Stimulated activated CD4-positive, alpha-beta T cell treated with anti-CD3 and anti-CD28 coated beads, Interleukin-12 subunit alpha, Interleukin-12 subunit beta, amount 100 ng/mL, for 48 hours (primary cell): ENCODE data around the gene STAM.

Source experiments
- DNase-seq, 3 donors: peaks; one replicate each; pipeline ENCODE4 v3.0.0-alpha.2; 2020; ENCODE audit warnings: low read depth in 2 of 3, low spot score in 1 of 3

Gene STAM

DNA sequence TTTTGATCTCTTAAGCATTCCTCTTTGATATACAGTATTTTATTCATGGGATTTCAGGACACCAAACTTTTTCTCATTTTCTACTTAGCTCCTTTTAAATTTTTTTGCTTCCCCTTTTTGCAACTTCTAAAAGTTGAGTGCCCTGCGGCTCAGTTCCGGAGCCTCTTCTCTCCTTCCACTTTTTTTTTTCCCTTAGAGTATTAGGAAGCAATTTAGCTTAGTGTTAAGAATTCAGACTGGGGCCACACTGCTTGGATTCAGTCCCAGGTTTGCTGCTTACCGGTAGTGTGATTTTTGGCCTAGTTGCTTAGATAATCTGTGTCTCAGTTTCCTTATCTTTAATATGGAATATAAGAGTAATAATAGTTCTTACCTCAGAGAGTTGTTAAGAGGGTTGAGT is 3.4 kb downstream of the STAM start:
- no peak for DNase-seq

DNA sequence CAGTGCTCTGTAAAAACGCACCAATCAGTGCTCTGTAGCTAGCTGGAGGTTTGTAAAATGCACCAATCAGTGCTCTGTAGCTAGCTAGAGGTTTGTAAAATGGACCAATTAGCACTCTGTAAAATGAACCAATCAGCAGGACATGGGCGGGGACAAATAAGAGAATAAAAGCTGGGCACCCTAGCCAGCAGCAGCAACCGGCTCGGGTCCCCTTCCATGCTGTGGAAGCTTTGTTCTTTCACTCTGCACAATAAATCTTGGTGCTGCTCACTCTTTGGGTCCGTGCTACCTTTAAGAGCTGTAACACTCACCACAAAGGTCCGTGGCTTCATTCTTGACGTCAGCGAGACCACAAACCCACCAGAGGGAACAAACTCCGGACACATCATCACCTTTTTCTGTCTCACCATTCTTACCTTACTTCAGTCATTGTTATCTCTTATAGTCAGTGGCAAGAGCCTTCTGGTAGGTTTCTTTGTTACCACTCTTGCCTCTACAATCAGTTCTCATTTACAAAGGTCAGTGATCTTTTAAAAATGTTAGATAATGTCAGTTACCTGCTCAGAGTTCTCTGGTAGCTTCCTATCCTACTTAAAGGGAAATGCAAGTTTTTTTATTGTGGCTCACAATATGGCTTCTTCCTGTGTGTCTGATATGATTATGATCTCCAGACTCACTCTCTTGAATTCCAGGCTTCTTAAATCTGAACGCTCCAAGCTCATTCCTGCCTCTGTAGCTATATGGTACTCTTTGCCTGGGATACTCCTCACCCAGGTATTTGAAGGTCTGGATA is 4.5 kb downstream of the STAM start:
- DNase-seq = peak; percentile 27 to 43 (median 31)

GRCh38 chr10:17649052-17649451 is 5.1 kb downstream of the STAM start:
- no peak for DNase-seq

GRCh38 chr10:17649836-17650235 is 5.9 kb downstream of the STAM start:
- no peak for DNase-seq

- no peak for DNase-seq
Measured at GRCh38 chr10:17650416-17650815, 6.5 kb downstream of the STAM start.

- no peak for DNase-seq
Measured at GRCh38 chr10:17651896-17652295, 7.9 kb downstream of the STAM start.

GRCh38 chr10:17652585-17652984 is 8.6 kb downstream of the STAM start:
- DNase-seq = no peak

DNA sequence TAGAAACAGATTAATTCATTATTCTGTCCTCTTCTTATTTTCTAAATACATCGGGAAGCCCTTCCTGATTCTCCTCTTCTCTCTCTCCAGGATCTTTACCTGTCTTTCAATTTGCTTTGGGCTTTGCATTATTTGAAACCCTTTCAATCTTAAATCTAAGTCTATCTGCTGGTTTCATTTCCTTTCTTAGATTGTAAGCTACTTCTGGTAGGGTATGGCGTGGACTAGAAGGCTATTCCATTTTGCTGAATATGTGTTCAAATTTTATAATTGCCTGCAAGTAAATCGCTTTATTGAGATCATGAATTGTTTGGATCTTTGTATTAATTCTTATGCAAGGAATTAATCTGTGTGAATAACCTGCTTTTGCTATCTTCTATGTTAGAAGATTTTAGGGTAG is 11.1 kb downstream of the STAM start:
- no peak for DNase-seq

DNA sequence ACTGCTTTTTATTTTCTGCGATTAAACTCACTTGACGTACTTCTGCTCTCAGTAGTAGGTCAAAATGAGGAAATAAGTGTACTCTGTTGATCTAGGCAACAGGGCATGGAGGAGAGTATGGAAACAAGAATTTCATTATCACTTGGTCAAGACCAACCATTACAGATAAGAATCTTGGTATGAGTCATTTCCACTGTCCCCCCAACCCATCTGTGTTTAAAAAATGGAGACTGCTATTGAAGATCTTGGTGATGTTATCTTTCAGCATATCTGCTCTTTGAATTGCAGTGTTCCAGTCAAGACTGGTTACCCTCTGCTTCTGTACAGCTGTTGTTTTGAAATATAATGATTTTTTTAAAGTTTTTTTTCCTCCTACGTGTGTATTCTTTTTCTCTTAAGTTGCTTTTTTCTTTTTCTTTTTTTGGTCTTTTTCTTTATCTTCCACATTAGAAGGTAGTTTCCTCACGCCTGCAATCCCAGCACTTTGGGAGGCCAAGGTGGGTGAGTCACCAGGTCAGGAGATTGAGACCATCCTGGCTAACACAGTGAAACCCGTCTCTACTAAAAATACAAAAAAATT is 11.7 kb downstream of the STAM start:
- DNase-seq = no peak

DNA sequence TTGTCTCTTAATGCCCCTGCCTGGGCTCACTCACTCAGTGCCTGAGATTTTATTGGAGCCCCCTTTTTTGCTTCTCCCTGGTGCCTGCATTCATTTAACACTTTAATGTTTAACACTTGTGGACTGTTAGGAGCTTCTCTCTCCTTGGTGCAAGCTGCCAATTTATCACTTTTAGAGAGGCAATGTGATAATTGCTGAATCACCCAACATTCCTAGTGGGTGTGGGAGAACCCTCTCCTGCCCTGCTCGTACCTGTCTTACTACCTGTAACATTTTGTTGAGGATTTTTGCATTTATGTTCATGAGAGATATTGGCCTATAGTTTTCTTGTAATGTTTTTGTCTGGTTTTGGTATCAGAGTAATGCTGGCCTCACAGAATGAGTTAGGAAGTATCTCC is 13.2 kb downstream of the STAM start:
- no peak for DNase-seq

GRCh38 chr10:17659365-17659764 is 15.4 kb downstream of the STAM start:
- no peak for DNase-seq

DNA sequence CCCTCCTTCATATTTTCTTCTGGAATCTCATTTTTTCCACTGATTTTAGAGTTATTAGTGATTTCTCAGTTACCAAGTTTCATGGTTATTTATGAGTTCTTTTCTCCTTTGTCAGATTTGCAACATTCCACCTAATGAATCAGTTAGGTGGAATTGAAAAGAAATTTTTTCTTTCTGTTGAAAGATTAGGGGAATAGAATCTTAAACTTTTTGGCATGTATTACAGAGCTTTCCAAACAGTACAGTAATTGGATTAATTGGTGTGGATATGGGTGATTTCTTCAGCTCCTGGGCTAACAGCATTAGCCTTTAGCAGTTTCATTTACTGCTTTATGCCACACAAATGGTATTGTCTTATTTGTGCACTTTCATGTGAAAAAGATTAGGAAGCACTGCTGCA is 17.0 kb downstream of the STAM start:
- DNase-seq = no peak

DNA sequence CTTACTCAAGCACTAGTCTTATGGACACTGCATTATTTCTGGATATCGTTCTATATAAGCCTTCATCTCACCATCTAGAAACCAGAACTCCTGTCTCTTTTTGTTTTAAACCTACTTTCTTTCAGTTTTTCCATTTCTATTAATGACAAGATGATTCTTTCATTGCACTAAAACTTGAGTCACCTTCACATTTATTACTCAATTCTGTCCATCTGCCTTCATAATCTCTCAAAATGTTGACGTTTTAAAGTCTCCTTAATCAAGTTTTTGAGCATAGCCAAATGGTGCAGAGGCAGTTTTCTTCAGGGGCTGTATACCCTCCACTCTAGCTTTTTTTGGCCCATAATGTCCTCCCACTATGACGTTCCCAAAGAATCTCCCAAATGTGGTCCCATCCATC is 17.6 kb downstream of the STAM start:
- no peak for DNase-seq

DNA sequence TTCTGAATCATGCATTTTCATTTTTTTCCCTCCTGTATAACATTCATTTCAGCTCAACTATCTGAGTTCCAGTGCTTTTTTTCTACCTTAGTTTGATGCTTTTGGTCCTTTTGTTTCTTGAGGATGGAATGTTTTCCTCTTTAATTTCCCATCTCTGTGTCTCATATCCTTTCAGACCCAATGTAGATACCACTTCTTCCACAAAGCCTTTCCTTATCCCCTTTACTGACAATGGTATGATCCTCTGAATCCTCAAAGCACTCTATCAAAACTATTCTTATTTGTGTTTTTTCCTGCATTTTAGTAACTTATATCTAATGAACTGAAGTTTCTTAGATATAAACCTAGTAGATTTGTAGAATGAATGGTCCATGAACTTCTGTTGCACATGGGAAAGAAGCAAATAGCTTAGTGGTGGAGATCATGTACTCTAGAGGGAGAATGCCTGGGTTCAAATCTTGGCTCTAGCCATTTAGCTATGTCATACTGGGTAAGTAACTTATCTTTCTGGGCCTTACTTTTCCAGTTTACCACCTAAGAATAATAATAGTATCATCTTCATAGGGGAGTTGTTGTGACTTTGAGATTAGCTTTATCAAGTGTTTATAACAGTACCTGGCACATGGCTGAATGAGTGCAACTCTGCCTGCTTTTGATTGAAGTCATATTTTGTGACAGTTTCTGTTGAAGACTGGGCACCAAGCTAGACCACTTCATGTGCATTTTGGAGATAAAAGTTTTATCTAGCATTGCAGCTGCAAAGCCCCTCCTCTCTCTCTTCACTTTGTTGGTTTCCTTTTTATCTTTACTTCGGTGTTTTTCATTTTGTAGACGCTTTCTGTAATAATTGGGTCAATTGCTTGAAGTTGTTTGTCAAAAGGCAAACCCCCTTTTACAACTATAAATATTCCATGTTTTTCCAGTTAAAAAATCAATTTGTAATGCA is 18.5 kb downstream of the STAM start:
- no peak for DNase-seq

GRCh38 chr10:17663450-17663849 is 19.5 kb downstream of the STAM start:
- no peak for DNase-seq

DNA sequence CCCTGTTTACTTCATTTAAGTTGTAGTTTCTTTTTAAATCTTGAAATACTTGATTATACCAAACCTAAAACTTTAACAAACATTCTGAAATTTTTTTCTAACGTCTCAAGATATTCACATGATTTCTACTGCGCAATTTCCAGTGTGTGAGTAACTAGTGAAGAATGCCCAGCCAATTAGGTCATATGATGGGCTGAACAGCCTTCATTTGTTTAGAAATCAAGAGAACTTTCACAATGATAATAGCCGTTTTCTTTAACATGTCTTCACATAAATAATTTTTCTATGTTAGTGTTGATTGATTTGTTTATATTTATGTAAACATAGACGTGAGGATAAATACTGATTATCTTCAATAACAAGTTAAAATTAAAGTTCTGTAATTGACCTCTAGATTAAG is 21.8 kb downstream of the STAM start:
- no peak for DNase-seq

DNA sequence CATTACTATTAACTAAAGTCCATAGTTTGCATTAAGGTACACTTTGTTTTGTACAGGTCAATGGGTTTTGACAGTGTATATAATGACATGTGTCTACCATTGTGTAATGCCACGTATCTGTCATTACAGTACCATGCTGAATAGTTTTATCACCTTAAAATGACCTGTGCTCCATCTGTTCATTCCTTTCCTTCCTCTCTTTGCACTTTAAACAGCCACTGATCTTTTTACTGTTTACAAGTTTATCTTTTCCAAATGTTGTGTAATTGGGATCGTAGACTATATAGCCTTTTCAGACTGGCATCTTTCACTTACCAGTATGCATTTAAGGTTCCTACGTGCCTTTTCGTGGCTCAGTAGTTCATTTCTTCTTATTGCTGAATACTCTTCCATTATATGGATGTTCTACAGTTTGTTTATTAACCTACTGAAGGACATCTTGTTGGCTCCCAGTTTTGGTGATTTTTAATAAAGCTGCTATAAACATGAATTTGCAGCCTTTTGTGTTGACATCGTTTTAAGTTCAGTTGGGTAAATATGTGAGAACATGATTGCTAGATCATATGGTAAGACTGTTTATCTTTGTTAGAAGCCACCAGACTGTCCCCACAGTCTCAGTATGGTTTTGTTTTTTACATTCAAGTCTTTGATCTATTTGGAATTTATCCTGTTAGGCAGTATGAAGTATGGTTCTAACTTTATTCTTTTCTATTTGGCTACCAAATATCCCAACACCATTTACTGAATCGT is 24.7 kb downstream of the STAM start:
- DNase-seq = no peak

DNA sequence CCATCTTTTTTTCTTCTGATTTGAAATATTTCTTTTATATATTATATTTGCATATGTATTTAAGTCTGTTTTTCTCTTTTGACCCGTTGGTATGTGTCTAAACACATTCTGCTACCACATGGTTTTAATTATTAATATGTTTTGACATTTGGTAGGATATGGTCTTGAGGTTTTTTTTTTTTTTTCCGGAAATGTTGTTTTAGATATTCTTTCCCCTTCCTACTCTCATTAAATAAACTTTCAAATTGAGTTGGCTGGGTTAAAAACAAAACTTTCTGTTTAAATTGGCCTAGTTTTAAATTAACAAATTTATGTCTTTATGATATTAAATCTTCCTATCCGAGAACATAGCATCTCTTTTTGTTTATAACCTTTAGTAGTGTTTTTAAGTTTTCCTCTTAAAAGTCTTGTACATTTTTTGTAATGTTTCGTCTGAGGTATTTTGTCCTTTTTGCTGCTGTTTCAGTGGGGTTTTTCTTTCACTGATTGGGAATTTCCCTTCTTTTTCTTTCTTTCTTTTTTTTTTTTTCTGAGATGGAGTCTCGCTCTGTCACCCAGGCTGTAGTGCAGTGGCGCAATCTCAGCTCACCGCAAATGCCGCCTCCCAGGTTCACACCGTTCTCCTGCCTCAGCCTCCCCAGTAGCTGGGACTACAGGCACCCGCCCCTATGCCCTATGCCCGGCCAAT is 25.4 kb downstream of the STAM start:
- peak in 2 of 3 donors; percentile 24 to 41 for DNase-seq

- no peak for DNase-seq
Measured at GRCh38 chr10:17671307-17671706, 27.4 kb downstream of the STAM start.

DNA sequence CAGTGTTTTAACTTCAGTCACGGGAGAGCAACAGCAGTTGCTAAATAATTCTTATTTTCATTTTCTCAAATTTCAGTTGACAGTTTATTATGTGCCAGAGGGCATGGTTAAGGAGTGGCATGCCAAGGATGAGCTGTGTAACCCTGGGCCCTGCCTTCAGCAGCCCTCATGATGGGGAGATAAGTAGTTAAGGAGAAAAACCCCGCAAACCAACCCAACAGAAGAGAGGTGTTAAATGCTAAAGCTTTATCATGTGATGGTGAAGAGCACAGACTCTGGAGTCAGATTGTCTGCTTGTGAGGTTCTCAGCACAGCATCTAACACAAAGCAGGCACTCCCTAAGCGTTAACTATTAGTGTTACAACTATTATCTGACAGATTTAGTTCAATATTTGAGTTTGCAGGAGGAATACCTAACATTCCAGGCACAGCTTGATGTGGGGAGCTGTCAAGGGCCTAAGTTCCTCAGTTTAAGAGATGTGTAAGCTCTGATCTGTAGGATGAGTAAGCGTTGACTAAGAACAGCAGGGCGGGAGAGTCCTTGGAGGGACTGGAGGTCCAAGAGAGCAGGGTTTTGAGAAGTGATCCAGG is 29.6 kb downstream of the STAM start:
- DNase-seq = no peak
